CD4-positive, alpha-beta T cell treated with Interleukin-12 subunit alpha and Interleukin-12 subunit beta, for 1 hour (primary cell): Measurements from ENCODE around the gene MFSD1.

Source experiments
- DNase-seq: peaks from one replicate; pipeline ENCODE4 v3.0.0-alpha.2; 2020

MFSD1 gene

DNA sequence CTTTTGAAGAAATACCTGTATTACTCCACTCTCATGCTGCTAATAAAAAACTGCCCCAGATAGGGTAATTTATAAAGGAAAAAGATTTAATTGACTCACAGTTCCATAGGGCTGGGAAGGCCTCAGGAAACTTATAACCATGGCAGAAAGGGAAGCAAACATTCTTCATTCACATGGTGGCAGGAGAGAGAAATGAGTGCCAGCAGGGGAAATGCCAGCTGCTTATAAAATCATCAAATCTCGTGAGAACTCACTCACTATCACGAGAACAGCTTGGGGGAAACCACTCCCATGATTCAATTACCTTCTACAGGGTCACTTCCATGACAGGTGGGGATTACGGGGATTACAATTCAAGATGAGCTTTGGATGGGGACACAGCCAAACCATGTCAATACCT, 18.7 kb downstream of the MFSD1 start:
- DNase-seq, result no peak

DNA sequence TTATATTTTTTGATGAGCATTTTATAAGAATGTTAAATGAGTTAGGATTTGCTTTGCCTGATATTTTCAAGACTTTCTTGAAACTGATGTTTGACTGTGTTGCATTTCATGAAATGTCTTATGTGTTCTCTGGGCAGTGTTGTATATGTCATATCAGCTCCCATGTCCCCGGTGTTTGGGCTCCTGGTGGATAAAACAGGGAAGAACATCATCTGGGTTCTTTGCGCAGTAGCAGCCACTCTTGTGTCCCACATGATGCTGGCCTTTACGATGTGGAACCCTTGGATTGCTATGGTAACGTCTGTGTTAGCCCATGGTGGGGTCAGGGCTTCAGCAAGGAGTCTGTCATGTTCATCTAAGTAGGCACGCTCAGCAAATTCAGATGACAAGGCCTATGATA, 20.0 kb downstream of the MFSD1 start:
- DNase-seq, result no peak

DNA sequence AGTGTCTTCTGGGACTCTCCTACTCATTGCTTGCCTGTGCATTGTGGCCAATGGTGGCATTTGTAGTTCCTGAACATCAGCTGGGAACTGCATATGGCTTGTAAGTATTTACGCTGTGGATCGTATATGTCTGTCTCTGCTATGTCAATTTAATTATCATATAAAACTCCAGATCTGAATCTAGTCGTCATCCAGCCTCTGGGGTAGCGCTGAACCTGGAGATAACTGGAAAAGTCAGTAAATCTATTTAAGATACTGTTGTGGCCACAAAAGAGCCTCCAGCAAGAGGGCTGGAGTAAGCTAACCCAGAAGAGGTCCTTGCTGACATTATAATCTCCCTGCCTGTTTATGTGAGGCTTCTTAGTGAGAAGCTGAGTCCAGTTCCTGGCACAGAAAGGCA, 21.6 kb downstream of the MFSD1 start:
- no peak for DNase-seq

DNA sequence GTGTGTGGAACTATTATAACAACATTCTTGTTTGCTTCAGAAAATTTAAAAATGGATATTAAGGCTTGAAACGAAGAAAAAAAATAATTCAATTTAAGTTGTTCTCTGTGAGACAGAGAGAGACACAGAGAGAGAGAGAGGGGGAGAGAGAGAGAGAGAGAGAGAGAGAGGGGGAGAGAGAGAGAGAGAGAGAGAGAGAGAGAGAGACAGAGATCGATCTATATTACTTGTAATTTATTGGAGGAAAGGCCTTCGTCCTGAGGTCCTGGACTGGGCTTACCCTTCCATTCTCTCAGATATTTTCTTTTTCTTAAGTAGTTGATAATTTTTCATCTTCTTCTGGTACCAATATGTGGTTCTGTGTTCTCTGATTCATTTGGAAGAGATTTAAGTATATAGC, 25.9 kb downstream of the MFSD1 start:
- DNase-seq, result no peak

DNA sequence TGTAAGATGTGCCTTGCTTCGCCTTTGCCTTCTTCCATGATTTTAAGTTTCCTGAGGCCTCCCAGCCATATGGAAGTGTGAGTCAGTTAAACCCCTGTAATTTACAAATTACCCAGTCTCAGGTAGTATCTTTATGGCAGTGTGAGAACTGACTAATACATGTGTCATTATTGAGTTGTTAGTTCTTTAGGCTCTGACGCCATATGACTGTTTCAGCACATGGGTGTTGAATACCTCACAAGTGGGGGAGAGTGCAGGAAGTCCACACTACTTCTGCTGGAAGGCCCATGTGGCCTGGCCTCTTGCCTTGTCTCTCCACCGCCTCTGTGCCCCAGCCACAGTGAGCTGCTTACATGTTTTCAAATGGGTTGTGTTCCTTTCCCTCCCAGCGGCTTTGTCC, 28.5 kb downstream of the MFSD1 start:
- no peak for DNase-seq

DNA sequence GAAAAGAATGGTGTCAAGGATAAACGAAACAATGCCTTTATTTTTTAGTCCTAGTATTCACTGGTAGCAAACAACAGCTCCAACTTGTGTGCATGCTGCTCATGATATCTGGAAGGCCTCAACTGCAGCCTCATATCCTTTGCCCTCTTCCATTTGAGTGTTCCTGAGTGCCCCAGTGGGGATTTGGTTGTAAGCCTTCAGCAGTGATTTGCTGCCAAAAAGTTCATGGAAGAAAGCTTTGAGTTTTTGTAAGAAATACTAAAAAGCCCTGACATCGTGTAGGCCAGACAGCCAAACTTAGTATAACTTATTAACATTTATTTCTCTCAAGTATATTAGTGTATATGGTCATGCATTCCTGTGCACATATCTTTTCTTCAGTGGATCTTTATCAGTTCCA, 30.0 kb downstream of the MFSD1 start:
- DNase-seq, result no peak

DNA sequence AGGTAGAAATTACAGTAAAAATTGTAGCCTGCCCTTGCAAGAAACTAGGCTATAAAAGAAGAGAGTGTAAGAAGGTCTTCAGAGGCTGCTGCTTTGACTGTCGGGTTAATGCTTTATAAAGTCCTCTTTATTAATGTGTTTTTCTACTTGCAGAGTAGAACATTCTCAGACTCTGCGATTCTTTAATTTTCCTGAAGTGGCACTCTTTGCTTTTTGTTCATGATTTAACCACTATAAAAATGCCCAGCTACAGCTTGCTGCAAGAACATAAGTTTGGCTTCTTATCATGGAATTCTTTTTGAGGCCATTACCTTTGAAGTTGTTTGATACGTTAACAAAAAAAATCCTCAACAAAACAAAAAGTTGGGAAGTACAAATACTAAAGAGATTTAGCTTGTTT, 33.8 kb downstream of the MFSD1 start:
- DNase-seq, result no peak

DNA sequence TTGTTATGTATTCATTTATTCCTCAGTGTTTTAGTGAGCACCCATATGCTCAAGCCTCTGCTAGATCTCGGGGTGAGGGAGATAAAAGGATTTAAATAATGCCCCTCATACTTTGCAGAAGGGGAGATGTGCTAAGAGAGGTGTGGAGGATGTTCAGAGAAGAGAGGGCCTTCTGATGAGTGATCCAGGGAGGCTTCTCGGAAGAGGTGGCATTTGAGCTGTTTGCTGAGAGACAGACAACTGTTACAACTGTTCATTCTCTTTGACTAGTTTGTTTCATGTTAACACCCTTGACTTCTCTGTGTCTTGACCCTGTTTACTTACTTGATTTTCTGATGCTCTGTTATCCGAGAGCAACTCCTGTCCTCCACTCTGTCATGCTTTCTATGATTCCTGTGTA, 34.5 kb downstream of the MFSD1 start:
- no peak for DNase-seq

DNA sequence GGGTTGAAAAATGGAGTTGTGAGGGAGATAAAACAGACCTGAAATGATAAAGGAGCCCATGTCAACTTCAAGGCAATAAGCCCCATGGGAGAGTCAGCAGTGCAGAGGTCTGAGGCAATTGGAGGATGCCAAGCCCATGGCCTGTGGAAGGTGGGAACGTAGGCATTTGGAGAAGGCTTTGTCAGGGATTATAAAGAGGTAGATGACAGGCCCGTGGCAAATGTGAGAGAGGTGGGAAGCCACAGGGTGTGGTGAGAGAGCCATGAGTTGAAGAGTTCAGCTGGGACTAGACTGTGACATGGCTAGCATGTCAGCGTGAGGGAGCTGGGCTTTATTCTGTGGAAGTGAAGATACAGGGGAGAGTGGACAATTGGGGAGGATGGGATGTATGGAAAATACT, 35.4 kb downstream of the MFSD1 start:
- DNase-seq, result no peak

DNA sequence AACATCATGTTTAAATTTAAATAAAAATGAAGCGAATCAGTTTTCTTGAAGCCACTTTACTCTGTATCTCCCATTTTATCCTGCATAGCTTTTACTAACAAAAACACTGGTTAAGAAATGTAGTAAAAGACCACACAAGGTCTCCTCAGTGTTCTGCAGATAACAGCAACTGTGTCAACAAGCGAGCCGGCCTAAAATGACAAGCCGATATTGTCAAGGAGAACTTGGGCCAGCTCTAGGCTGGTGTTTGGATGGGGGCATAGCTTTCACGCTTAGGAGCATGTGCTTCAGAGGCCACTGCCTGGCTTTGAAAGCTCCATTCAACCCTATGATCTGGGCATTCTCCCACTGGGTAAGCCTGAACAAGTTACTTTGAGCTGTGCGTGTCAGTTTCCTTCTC, 38.1 kb downstream of the MFSD1 start:
- DNase-seq, result no peak

DNA sequence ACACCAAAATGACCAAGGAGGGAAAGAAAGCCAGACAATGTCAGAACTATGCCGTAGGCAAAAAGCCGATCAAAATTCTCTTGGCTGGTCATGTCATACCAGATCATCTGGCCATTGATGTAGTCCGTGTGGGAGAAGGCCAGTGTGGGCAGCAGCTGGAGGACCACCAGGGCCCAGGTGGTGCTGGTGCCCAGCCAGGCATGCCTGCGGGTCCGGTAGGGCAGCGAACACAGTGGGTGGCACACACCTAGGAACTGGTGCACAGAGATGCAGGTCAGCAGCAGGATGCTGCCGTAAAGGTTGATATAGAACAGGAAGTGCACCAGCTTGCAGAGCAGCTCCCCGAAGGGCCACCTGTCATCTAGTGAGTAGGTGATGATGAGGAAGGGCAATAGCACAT, 39.5 kb downstream of the MFSD1 start:
- no peak for DNase-seq

DNA sequence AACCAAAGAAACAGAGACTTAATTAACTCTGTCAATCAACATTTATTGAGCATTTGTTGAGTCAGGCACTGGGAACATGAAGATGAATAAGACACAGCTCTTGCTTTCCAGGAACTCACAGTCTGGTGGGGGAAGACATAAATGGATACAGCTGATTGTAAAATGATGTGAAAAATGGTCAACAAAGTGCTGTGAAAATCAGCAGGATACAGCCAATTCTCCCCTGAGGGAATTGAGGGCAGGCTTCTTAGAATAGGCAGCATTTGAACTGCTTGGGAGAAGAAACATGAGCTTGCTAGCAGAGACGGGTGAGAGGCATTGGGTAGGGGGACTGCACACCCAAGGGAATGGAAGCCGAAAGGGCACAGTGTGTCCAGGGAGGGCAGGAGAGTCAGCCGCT, 41.1 kb downstream of the MFSD1 start:
- DNase-seq, result no peak

DNA sequence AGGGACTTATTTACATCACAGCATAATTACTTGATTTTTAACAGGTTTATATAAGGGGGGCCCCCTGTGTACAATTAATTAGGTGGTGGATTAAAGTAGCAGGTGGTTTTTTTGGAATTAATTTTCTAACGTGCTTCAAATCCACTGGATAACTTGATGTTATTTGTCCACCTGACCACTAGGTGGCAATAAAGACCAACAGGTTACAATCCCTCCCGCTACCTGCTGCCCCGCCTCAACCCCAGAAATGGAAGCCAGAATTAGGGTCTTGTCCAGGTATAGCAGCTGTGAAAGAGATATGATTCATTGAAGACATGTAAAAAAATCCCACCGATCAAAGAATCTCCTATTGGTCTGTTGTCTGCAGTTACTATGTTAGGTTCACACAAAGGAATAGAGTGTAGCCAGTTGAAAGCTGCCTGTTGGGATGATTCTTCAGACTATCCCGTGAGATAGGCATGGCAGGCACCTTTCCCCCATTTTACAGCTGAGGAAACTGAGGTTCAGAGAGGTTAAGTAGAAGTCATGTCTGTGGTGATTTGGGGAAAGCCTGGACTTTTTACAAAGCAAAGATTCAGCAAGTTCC, 44.0 kb downstream of the MFSD1 start:
- DNase-seq, result peak; percentile 44

DNA sequence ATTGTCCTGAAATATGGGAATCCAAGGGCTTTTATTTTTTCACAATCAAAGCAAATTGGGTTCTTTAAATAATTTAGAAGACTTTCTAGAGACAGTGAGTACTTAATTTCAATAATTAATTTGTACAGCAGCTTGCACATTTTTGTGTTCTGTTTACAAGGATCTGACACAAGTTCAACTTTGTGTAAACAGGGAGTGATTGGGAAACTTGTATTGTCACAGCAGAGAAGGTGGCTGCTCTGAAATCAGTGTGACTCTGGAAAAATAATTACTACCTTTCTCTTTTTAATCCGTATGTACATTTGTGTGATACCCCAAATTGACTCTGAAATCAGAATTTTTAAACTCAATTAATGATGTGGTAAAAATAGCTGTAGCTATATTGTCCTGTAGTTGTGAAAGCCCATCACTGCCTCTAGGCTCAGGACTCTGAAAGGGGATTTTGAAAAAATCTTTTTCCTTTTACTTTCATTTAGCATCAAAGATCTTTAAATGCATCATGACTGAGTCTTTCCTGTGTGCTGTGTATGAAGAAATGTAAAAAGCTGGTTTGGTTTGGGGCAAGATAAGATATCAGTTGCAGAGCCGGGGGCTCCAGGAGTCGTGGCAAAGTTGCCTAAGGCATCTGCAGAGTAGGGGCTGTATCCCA, 45.1 kb downstream of the MFSD1 start:
- no peak for DNase-seq

DNA sequence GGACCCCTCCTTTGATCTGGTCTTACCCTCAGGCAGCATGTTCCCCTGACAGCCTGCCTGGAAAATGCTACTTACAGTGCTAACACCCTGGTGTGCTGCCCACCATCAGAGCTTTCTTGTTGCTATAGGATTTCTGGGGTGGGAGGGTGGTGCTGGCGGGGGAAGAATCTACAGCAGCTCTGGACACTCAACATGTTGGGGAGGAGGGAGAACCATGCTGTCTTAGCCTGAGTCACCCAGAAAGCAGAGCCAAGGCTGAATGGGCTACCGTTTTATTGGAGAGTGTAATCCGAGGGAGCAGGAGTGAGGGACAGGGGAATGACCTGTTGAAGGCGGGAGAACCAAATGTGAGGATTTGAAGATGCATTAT, 45.6 kb downstream of the MFSD1 start:
- DNase-seq, result no peak

DNA sequence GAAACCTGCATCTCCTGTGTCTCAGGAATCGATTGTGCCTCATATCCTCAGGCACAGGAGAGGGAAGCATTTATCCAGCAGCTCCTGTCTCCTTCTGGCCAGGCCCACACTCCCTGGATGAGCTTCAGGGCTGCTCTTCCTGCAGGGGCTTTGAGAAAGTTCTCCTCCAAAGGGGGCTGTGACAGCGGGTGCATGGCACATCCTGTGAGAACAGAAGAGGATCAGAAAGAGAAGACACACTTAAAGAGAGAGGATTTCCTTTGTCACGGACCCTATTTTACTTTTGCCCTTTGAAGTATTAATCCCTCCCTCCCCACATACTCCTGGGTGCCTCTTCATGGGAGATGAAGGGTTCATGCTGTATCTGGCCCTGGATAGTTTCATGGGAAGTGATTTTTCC, 46.0 kb downstream of the MFSD1 start:
- DNase-seq, result no peak

DNA sequence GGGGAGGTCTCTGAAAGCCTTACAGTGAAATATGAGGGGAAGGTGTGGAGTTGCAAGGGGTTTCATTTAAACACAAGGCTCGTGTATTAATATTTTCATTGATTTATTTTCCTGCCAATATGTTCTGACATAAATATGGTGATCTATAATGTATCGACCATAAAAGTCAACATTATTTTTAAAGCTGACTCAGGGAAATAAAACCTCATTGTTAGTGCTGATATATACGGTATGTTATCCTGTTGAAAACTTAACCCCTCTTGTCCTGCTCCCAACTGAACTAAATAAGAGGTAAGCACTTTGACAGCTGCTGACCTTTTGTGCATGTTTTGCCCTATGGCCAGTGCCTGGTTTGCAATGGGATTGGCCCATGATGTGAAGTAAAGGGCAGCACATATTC, 47.9 kb downstream of the MFSD1 start:
- no peak for DNase-seq

DNA sequence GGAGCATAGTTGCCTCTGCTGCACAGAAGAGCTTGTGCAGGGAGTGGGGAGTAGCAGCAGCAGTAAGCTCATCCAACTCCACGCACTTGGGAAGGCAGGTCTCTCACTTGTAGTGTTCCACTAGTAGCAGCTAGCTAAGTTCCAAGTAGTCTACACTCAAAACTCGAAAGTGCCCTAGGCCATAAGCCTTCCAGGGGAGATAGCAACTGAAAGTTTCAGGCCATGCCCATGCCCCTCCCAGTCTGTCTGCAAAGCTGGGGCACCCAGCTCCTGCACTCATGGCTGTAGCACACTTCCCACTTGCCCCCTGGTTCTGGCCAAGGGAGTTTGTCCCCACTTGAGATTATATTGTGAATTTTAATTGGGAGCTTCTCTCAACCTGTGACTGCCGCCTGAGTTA, 57.5 kb downstream of the MFSD1 start:
- DNase-seq, result no peak

DNA sequence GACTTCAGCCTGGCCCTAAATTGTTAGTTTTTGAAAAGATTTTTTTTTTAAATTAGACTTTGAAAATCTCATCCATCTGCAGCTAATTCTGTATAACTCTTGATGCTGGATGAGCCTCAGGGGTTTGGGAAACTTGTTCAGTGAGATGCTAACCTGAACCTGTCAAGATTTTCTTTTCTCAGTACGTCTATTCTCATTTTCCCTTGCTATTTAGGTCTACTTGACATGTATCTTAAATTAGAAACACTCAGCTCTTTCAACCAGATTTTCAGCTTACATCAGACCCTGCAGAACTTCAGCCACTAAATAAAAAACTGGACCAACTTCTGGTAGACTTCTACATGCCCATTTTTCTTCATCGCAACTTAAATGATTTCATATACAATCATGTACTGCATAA, 61.4 kb downstream of the MFSD1 start:
- DNase-seq, result no peak

DNA sequence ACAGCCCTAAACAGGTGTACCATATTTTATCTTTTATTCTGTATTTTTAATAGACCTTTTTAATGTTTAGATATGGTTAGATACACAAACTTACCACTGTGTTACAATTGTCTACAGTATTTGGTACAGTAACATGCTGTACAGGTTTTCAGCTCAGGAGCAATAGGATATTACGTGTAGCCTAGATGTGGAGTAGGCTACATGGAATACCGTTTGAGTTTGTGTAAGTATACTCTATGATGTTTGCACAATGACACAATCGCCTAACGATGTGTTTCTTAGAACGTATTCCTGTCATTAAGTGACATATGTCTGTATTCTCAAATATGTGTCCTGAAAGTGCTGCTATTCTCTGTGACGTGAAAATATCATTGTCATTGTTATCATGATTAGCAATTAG, 62.6 kb downstream of the MFSD1 start:
- no peak for DNase-seq

DNA sequence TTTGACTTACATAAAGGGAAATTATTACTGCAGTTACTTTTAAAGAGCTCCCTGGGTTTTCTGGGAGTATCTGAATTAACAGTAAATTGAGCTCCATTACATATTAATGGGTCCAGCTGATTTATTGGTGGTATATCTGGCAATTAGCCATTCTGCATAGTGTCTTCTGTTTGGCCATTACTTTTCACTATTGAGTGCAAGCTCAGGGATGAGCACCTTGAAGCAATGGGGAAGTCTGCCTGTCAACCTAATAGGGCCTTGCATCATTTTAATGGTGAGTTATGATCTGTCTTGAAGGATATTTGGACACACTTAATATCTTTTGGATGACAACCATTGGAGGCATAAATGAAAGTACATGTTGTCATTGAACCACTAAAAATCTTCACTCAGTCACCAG, 73.8 kb downstream of the MFSD1 start:
- DNase-seq, result no peak
